Measurements from ENCODE around the gene CAMSAP2.

- no peak for TF ChIP-seq GATA2 (IDR thresholded peaks at IDR 0.05; ENCODE audit: low read depth, low read length)
- TF ChIP-seq GATA3 (IDR thresholded peaks at IDR 0.05; ENCODE audit: low read depth, low read length): no peak
Observed at GRCh38 chr1:200906491-200906890, 167.8 kb downstream of the CAMSAP2 start.
